ENCODE data around the gene EIF4A2.
"Not testable (repeated sequence)": the region's sequence is repeated elsewhere in the genome, so short reads cannot be mapped to it uniquely, and the experiment has no call there.

Gene EIF4A2

DNA sequence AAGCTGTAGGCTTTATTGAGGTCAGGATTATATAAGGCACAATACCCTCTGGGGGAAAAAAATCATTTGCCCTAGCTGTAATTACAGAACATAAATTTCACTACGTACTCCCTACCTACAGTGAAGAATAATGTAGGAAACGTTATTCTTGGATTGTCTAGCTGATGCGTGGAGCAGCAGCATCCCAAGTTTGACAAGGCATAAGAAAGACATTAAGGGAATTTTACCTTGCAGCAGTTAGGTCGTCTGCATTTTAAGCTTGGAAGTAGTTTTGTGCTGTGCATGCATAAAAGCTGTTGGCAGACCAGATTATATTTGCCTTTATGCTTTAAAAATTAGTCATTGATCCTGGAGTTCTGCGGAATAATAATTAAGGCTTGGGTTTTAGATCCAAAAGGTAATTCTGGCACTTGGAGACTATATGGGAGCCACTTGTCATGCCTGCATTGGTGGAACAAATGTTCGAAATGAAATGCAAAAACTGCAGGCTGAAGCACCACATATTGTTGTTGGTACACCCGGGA lies 2.2 kb downstream of the EIF4A2 start:
- no peak for DNase-seq

DNA sequence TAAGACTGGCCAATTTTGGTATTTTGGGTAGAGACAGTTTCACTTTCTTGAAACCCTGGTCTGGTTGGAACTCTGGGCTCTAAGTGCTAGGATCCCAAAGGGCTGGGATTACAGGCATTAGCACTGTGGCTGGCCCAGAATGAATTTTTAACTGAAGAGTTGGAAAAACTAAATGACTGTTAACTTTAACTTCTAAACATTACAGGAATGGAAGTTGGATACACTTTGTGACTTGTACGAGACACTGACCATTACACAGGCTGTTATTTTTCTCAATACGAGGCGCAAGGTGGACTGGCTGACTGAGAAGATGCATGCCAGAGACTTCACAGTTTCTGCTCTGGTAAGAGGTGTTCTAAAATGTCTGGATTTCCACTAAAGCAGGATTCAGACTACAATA lies 3.5 kb downstream of the EIF4A2 start:
- DNase-seq: no peak

DNA sequence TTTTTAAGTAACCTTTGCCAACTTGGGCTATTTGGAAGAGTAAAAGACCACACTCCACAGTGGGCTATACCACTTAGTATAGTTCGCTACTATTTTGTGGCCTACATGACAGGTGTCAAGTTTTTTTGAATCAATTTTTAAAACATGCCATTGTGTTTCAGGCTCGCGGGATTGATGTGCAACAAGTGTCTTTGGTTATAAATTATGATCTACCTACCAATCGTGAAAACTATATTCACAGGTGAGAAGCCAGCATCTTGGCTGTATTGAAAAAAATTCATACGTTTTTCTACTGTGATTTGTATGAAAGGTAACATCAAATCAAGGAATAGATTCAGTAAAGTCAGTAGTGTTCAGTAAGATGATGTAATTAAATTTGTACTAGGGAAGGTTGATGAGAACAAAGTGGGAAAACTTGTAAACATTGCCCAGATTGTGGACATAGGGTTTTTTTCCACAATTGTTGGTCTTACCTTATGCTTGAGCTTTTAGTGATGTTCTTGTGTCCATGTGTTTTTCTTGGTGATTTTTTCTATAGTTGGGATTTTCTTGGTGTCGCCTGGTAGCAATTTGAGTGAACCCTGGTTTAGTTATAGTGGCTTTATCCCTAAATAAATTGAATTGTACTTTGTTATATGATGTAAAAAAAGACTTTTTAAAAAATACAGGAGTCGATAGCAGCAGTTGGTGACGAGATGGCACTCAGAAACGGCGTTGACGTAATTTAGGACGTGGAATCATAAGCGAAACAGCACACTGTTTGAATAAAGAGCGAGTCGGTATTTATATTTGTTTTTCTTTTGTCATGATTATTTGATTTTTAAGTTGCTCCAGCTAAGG lies 4.5 kb downstream of the EIF4A2 start:
- DNase-seq: no peak

DNA sequence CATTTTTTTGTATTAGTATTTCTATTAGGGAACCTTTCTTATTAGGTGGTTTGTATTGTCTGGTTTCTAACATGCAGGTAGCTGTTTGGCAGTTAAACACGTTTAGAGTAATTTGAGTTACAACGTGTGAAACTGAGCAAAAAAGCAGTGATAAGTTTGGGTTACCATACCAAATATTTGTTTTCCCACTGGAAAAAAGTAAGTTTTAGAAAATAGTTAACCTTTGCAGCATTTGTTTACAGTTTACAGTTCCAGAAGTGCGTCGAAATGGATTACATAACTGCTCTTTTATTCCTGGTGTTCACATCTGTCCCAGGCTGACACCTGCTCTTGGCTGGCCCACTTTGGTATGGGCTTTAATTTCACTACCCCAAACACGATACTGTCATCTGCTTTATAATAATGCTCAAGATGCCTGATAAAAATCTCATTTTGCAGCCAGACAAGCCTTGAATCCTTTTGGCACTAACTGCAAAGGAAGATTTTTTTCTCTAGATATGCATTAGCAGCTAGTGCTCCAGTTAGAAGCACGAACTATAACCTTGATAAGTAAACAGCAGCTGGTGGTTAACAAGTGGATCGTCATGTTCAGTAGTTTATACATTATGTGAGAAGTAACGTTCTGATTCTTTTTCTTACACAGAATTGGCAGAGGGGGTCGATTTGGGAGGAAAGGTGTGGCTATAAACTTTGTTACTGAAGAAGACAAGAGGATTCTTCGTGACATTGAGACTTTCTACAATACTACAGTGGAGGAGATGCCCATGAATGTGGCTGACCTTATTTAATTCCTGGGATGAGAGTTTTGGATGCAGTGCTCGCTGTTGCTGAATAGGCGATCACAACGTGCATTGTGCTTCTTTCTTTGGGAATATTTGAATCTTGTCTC lies 5.3 kb downstream of the EIF4A2 start:
- no peak for DNase-seq

DNA sequence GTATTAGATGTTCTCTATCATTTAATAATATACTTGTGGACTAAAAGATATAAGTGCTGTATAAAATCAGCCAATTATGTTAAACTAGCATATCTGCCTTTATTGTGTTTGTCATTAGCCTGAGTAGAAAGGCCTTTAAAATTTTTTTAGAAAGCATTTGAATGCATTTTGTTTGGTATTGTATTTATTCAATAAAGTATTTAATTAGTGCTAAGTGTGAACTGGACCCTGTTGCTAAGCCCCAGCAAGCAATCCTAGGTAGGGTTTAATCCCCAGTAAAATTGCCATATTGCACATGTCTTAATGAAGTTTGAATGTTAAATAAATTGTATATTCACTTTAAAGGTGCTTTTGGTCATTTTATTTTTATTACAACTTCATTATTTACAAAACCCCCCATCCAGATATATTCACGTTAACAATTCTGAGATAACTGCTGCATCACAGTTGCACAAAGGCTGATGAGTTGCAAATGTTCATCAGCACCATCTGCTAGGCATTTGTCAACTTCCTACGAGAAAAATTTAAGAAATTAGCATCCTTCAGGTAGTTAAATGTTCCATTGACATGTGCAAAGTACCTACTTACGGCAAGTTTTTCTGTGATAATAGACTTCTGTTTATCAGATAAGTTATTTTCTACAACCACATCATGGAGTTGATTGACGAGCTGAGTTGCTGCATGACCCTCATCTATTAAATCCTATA lies 6.3 kb downstream of the EIF4A2 start:
- DNase-seq: no peak

DNA sequence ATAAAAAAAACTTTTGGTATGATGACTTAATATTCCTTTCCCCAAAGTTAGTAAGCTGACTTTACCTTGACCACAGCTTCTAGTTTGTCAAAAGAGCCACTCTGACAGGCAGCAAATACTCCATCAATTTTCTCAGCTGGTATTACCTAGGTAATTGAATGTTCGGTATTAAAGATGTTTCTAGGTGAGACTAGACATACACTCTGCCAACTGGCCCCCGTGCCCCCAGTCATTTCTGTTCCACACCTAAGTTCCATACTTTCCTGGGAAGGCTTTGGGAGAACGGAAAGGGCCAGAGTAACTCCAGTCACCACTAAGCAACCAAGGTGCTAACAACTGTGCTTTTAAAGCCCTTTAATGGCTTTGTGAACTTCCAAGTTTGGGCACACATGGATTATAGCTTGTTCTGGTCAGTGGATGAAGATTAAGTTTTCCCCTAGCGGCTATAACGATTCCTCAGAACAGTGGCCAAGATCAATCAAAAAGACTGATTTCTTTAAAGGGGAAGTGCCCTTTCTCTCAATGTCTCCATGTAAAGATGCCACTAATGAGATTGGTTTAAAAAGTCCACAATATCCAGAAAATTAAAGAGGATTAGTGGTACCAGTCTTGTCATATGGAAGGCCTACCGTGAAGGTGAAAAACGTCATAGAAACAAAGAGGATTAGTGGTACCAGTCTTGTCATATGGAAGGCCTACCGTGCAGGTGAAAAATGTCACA lies 7.0 kb downstream of the EIF4A2 start:
- DNase-seq: no peak

DNA sequence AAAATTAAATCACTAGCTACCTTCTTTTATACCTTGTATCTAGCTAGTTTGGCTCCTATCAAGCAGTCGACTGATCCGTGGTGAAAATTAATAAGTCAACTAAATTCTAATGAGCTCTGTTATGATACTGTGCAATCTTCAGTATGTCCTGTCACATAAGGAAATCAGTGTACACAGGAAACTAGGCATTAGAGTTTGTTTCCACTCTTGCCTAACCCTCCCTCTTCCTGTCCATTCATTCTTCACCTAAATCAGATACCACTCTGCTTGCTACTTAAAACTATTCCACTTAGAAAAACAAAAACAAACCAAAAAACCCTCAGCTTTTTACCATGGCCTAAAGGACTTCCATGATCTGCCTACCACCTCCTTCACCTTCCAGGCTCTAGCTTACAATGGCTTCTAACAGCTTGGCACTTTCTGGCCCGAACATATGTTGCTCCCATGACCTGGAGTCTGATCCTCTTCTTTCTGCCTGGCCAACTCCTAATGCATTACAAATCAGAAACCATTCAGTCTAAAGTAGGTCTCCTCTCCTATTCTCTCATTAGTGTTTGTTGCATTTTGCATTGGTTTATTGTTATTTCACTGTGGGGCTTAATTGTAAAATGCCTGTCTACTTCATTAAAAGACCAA lies 15.0 kb downstream of the EIF4A2 start:
- no peak for DNase-seq

DNA sequence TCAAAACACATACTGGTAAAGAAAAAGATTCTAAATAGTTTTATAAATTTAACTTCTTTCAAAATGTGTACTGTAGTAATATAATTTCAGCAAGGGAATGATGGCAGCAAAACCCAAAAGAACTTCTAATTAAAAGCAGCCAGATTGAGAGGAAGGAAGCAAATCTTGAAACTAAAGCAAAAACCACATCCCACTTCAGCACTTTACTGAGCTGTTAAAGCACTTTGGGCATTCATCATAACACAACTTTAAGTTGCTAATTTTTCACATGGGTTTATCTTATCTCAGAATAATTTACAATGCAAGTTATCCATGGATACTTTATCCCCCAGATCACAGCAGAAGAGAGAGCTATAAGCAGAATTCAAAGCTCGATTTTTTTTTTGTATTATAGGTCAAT lies 16.9 kb downstream of the EIF4A2 start:
- DNase-seq: no peak

DNA sequence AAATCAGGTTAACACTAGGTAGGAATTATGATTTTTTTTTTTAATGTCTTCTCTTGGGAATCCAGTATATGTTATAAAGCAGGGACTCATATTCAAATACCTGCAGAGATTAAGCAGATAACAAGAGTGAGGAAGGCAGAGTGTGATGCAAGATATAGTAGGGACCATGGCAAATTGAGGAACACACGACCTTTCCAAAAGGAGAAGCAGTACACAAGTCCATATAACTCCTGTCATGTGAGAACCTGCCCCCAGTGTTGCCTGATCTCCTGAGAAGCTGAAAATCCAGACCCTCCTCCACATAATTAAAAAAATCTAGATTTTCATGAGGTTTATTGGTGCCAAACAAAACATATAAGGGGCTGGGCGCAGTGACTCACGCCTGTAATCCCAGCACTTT lies 19.3 kb downstream of the EIF4A2 start:
- no peak for DNase-seq

DNA sequence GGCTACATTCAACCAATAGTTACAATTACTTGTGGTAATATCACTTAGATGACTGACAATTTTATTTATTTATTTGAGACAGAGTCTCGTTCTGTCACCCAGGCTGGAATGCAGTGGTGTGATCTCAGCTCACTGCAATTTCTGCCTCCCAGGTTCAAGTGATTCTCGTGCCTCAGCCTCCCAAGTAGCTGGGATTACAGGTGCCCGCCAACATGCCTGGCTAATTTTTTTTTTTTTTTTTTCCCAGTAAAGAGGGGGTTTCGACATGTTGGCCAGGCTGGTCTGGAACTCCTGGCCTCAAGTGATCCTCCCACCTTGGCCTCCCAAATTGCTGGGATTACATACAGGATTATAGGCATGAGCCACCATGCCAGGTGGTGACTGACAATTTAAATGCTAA lies 20.1 kb downstream of the EIF4A2 start:
- not testable (repeated sequence) for DNase-seq

DNA sequence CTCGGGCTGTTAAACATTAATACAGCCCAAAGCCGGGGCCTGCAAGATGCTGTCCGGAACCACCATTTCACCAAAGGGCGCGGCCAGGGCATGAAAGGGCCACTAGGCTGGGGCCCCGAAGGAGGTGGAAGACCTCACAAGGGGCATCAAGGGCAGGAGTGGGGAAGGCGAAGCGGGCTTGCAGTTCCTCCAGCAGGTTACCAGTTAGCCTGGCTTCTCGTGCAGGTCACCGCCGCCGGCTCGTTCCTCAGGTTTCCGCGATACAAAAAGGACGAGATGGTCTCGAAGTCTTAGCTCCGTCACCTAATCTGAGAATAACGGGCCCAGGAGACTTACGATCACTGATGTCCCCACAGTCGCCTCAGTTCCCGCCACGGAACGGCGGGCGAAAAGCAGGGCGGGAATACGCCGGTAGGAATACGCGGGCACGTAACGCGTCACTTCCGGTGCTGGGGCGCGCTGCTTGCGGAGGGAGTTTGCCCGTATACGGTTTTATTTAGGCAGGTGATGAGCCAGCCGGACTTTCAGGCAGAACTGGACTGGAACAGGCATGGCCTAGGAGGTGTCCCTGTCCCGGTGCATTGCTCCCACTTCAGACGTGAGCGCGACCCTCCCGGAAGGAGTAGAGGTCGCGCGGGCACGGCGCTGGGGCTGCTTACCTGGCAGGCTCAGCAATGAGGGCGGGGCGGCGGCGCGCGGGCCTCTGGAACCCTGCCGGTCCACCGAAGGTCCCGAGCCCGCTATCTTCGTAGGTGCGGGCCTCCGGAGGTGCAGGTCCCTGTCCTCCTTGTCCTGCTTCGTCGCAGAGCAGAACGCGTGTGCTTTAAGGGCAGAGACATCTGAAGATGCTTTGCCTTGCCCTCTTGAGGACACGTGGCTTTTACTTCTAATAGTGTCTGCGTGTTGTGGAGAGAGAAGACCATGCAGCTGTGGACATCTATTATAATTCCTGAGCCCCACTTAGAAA lies 23.0 kb downstream of the EIF4A2 start, which contains the start of gene RFC4:
TSS of gene RFC4 (minus strand) at position 394 of the 967 bp plus-strand sequence. CDS start 1,769 bp downstream, outside the sequence.
- peak; percentile 71 for DNase-seq

DNA sequence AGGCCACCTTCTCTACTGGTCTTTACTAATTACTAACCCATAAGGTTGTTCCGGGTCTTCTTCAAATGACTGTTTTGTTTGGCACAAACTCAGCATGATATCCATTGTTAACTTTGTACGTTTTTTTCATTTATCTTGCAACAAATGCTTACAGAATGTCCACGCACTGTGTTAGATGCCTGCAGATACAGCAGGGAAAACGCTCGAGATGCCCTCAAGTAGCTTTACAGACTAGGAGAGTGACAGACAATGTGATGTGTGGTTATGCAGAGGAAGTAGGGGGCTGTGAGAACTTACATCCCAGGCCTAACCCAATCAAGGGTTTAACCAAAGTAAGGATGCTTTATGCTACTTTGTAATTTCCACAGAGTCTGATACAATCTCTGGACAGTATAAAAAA lies 23.9 kb downstream of the EIF4A2 start:
- no peak for DNase-seq

DNA sequence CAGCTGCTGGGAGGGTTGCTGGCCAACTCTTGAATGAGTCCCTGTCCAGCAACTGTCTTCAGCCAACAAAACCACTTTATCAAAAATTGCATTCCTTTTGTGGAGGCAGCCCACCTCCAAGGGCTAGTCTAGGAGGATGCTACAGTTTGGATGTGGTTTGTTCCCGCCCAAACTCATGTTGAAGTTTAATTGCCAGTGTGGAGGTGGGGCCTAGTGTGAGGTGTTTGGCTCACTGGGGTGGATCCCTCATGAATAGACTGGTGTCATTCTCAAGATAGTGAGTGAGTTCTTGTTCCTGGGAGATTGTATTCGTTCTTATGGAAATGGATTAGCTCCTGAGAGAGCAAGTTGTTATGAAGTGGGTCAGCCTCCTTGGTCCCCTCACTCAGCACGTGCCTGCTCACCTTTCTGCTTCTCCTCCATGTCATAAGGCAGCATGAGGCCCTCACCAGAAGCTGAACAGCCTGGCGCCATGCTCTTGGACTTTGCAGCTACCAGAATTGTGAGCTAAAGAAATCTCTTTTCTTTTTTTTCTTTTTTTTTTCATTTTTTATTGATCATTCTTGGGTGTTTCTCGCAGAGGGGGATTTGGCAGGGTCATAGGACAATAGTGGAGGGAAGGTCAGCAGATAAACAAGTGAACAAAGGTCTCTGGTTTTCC lies 27.1 kb downstream of the EIF4A2 start:
- DNase-seq: no peak

DNA sequence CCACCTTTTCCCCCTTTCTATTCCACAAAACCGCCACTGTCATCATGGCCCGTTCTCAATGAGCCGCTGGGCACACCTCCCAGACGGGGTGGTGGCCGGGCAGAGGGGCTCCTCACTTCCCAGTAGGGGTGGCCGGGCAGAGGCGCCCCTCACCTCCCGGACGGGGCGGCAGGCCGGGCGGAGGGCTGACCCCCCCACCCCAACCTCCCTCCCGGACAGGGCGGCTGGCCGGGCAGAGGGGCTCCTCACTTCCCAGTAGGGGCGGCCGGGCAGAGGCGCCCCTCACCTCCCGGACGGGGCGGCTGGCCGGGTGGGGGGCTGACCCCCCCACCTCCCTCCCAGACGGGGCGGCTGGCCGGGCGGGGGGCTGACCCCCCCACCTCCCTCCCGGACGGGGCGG lies 27.9 kb downstream of the EIF4A2 start:
- DNase-seq: not testable (repeated sequence)

DNA sequence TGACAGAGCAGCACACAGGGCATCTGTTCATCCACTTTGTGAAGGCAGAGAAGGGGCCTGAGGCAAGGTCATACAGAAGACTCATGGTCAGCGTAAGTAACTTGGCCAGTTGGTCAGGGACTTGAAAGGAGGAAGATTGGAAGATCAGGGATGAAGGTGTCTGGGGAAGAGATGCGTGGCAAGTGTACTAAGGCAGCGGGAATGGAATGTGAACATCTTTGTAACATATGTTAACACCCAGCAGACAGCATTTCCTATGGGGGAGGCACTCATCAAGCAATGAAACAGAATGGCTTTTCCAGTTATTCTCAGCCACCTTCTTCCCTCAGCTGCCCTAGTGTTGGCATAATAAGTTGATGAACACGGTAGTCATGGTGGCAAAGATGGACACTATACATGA lies 30.7 kb downstream of the EIF4A2 start:
- DNase-seq: no peak

DNA sequence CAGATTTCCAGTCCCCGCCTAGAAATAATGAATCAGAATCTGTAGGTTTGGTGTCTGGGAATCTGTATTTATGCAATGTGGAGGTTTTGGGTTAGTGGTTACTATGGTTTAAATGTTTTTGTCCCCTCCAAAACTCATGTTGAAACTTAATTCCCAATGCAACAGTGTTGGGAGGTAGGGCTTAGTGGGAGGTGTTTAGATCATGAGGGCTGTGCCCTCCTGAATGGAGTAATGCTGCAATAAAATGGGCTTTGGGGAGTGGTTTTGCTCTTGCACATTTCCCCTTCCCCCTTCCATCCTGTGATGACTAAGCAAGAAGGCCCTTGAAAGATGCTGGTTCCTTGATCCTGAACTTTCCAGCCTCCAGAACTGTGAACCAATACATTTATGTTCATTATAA lies 32.1 kb downstream of the EIF4A2 start:
- no peak for DNase-seq

DNA sequence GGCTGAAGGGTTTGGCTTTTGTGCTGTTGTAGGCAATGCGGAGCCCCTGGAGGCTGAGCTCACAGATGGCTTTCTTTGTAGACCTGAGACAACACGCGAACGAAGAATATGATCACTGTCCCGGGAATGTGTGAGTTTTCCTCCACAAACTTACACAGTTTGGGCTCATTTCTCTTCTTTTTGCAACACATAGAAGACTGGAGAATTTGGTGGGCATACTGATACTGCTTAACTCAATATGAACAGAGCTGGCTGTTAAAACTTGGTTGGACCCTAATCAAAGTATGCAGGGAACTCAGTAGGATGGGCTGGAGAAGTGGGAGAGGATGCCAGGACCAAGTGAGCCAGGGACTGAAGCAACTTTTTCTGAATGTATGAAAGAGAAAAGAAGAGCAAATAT lies 35.1 kb downstream of the EIF4A2 start:
- DNase-seq: no peak

DNA sequence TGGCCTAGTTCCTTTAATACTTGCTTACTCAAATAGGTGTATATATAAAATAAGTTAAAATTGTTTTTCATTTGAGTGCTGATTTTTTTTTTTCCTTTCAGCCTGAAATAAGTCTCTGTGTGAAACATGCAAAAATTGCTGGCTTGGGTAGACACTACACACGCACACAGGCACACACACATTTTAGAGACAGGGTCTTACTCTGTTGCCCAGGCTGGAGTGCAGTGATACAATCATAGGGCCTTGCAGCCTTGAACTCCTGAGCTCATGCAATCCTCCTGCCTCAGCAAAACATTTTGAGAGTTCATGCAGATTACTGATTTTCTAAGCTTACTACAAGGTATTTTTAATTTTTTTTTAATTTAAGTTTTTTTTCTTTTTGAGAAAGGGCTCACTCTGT lies 35.6 kb downstream of the EIF4A2 start:
- no peak for DNase-seq

DNA sequence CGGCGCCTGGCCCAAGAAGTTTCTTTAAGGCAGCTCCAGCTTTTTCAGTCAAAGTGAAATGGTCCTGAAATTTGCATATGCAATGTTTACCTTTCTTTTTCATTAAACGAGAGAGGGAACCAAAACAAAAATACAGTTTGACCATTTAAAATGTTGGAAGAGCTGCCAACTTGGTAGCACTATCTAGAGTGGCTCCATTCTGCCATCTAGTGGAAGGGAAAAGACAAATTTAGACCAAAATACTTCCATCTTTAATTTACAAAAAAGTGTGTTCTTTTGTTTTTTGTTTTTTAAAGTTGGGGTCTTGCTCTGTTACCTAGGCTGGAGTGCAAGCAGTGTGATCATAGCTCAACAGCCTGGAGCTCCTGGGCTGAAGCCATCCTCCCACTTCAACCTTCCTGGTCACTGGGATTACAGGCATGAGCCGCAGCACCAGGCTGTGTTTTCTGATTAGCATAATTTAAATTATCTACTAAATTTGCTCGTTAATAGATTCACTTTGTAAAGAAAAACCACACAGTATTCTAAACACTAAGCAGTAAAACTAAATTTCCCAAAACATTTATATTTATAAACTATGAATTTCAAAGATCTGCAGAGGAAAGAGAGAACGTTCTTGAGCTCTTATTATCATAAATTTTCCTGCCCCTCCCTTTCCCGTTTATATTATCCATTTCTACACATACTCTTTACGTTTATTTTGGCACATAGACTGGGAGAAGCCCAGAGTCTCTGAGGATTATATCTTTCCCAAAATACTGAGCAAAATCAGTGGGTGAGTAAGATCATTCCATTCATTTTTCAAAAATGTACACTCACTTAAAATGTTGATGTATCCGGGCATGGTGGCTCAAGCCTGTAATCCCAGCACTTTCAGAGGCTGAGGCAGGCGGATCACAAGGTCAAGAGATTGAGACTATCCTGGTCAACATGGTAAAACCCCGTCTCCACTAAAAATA lies 38.3 kb downstream of the EIF4A2 start:
- no peak for DNase-seq

All from effector CD8-positive, alpha-beta T cell (primary cell).